Muscle layer of duodenum (tissue), 2 donors: ENCODE data around the gene NECTIN3.

Experiments used
- H3K27ac ChIP-seq: one replicate; pipeline ENCODE4 v1.7.0; 2013; ENCODE audit warnings: mild to moderate bottlenecking, low read length
- H3K27me3 ChIP-seq: one replicate; pipeline ENCODE4 v1.7.0; 2013; ENCODE audit warnings: low read depth, mild to moderate bottlenecking, control low read depth, low read length
- H3K36me3 ChIP-seq, 2 donors: one replicate each; pipeline ENCODE4 v1.7.0; 2013; ENCODE audit warnings: low read length in 2 of 2, control low read depth in 1 of 2, mild to moderate bottlenecking in 1 of 2; ENCODE audit not compliant: insufficient read depth in 2 of 2, control insufficient read depth in 1 of 2
- H3K4me1 ChIP-seq, 2 donors: one replicate each; pipeline ENCODE4 v1.7.0; 2013; ENCODE audit warnings: low read length in 2 of 2, mild to moderate bottlenecking in 2 of 2, control low read depth in 1 of 2, moderate library complexity in 1 of 2; ENCODE audit not compliant: insufficient read depth in 2 of 2, control insufficient read depth in 1 of 2
- H3K4me3 ChIP-seq, 2 donors: one replicate each; pipeline ENCODE4 v1.7.0; 2013; ENCODE audit warnings: low read length in 2 of 2, low read depth in 1 of 2, mild to moderate bottlenecking in 1 of 2
- H3K9me3 ChIP-seq, 2 donors: one replicate each; pipeline ENCODE4 v1.7.0; 2013; ENCODE audit warnings: low read length in 2 of 2, control low read depth in 1 of 2, mild to moderate bottlenecking in 1 of 2; ENCODE audit not compliant: control insufficient read depth in 1 of 2
- donor health status: healthy.

NECTIN3 gene

GRCh38 chr3:111087924-111088469, 16.4 kb downstream of the NECTIN3 start:
- Histone ChIP-seq H3K4me1 (peaks cover 0 to 9% of the 10 kb centered on the region in 2 donors), H3K27me3 (no peaks in the 10 kb centered on the region), H3K36me3 (no peaks in the 10 kb centered on the region)

GRCh38 chr3:111096487-111097209, 25.0 kb downstream of the NECTIN3 start:
- H3K36me3 ChIP-seq = no peaks in the 10 kb centered on the region
- no peaks in the 10 kb centered on the region for H3K27me3 ChIP-seq
- H3K27ac ChIP-seq = no peak overlapping the region
- H3K9me3 ChIP-seq = no peaks in the 10 kb centered on the region
- H3K4me1 ChIP-seq = no peaks in the 10 kb centered on the region
- no peak overlapping the region for H3K4me3 ChIP-seq

More at GRCh38 chr3:111087924-111088469, 16.4 kb downstream of the NECTIN3 start:
- H3K4me3 ChIP-seq = no peak overlapping the region
- H3K27ac ChIP-seq = no peak overlapping the region
- H3K9me3 ChIP-seq = no peaks in the 10 kb centered on the region

GRCh38 chr3:111103807-111104206, 32.2 kb downstream of the NECTIN3 start:
- no peak overlapping the region for H3K27ac ChIP-seq
- H3K4me1 ChIP-seq = peaks cover 0 to 6% of the 10 kb centered on the region in 2 donors
- H3K36me3 ChIP-seq = no peaks in the 10 kb centered on the region
- no peaks in the 10 kb centered on the region for H3K27me3 ChIP-seq
- peaks cover 0 to 2% of the 10 kb centered on the region in 2 donors for H3K9me3 ChIP-seq
- H3K4me3 ChIP-seq = no peak overlapping the region

GRCh38 chr3:111106993-111107661, 35.5 kb downstream of the NECTIN3 start:
- H3K27ac ChIP-seq = no peak overlapping the region

GRCh38 chr3:111107662-111108035, 36.0 kb downstream of the NECTIN3 start:
- Histone ChIP-seq H3K4me1 (peaks cover 0 to 9% of the 10 kb centered on the region in 2 donors), H3K36me3 (no peaks in the 10 kb centered on the region), H3K27ac (no peak overlapping the region), H3K9me3 (peaks cover 0 to 2% of the 10 kb centered on the region in 2 donors), H3K27me3 (no peaks in the 10 kb centered on the region), H3K4me3 (no peak overlapping the region)

More at GRCh38 chr3:111106993-111107661, 35.5 kb downstream of the NECTIN3 start:
- Histone ChIP-seq H3K27me3 (no peaks in the 10 kb centered on the region), H3K4me3 (no peak overlapping the region), H3K4me1 (peaks cover 0 to 9% of the 10 kb centered on the region in 2 donors), H3K9me3 (peaks cover 0 to 2% of the 10 kb centered on the region in 2 donors), H3K36me3 (no peaks in the 10 kb centered on the region)

DNA sequence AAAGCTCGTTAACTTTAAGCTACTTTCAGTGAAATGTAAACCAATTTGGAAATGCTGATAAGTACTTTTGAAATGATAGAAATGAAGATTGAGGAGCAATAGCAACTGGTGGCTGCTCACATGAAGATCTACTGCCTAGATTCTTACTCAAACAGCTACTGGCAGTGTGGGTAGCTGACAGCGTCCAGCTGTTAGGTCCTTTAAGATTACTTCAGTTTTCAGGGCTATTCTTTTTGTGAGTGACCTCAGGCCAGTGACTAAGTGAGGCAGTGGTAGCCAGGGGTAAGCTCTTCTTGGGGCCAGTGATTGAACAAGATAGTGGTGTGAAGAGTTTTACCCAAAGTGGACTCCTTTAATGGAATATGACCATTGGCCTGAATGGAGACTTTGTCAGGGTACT, 41.3 kb downstream of the NECTIN3 start:
- Histone ChIP-seq H3K4me1 (peaks cover 0 to 3% of the 10 kb centered on the region in 2 donors), H3K27me3 (no peaks in the 10 kb centered on the region), H3K4me3 (no peak overlapping the region), H3K27ac (no peak overlapping the region), H3K9me3 (no peaks in the 10 kb centered on the region), H3K36me3 (no peaks in the 10 kb centered on the region)

- Histone ChIP-seq H3K9me3 (no peaks in the 10 kb centered on the region), H3K4me1 (no peaks in the 10 kb centered on the region), H3K4me3 (no peak overlapping the region), H3K27ac (no peak overlapping the region), H3K36me3 (peaks cover 6 to 7% of the 10 kb centered on the region in 2 donors), H3K27me3 (no peaks in the 10 kb centered on the region)
These were observed 57.3 kb downstream of the NECTIN3 start for GRCh38 chr3:111128884-111129283.

- Histone ChIP-seq H3K36me3 (peaks cover 4 to 7% of the 10 kb centered on the region in 2 donors), H3K4me1 (no peaks in the 10 kb centered on the region), H3K4me3 (no peak overlapping the region), H3K9me3 (no peaks in the 10 kb centered on the region), H3K27ac (no peak overlapping the region), H3K27me3 (no peaks in the 10 kb centered on the region)
These were observed 59.2 kb downstream of the NECTIN3 start for GRCh38 chr3:111130827-111131226.

DNA sequence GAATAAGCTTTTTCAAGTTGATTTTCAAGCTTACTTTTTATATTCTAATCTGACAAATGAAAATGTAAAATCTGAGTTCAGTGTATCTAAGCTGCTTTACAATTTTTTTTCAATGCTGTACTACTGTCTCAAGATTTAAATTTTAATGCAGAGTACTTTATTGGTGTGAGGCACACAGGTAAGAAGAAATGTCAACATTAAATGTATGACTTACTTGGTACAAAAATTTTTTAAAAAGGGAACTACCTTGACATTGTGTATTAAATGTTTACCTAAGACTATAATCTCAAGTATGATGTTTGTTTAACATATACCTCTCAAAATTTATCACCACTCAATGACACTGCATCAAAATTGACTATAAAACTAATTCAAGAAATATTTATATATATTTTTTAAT, 62.7 kb downstream of the NECTIN3 start:
- Histone ChIP-seq H3K27ac (no peak overlapping the region), H3K4me1 (no peaks in the 10 kb centered on the region), H3K36me3 (peaks cover 0 to 7% of the 10 kb centered on the region in 2 donors), H3K9me3 (no peaks in the 10 kb centered on the region), H3K27me3 (no peaks in the 10 kb centered on the region), H3K4me3 (no peak overlapping the region)

DNA sequence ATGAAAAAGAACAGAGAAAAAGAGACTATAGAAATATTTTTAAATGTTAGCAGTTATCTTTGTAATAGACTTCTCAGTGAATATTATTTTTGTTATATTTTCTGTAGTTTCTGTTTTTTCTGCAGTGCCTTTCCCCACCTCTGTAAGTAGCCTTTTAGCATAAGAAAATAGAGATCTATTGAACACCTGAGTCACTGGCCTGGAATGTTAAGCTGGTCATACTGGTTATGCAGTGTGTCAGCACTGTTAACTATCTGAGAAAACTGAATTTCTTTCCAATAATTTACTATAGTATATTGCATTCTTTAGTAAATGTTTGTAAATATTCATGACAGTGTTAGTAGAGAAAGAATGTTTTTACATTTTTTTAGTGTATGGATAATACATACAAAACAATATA, 79.8 kb downstream of the NECTIN3 start:
- Histone ChIP-seq H3K4me3 (no peak overlapping the region), H3K27me3 (no peaks in the 10 kb centered on the region), H3K4me1 (no peaks in the 10 kb centered on the region), H3K27ac (no peak overlapping the region), H3K36me3 (peaks cover 6 to 9% of the 10 kb centered on the region in 2 donors), H3K9me3 (no peaks in the 10 kb centered on the region)

DNA sequence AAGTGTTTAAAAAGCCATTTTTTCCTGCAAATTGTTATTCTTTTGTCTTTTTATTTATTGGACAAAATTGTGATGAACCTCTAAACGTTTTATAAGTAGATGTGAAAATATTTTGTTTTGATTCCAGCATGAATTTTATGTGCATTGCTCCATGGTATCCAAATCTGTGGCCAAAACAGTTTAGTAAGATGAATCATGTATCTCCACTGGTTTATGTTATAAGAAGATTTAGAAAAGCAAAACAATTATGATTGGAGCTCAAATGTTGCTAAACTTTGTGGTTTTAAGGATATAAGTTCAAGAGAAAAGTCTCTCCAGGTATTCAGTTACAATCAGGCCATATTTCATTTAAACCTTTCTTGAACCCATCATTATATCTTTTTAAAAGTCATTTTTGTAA, 80.9 kb downstream of the NECTIN3 start:
- H3K27ac ChIP-seq = no peak overlapping the region
- H3K4me1 ChIP-seq = no peaks in the 10 kb centered on the region
- no peaks in the 10 kb centered on the region for H3K27me3 ChIP-seq
- H3K36me3 ChIP-seq = peaks cover 9 to 12% of the 10 kb centered on the region in 2 donors
- H3K4me3 ChIP-seq = no peak overlapping the region
- H3K9me3 ChIP-seq = no peaks in the 10 kb centered on the region
